Measurements from ENCODE around the gene GLMN. TPM values are rescaled to one million over a fixed set of nuclear protein-coding genes. Genes with fewer than 3 reads are reported as not detected.

Gene GLMN, protein sequence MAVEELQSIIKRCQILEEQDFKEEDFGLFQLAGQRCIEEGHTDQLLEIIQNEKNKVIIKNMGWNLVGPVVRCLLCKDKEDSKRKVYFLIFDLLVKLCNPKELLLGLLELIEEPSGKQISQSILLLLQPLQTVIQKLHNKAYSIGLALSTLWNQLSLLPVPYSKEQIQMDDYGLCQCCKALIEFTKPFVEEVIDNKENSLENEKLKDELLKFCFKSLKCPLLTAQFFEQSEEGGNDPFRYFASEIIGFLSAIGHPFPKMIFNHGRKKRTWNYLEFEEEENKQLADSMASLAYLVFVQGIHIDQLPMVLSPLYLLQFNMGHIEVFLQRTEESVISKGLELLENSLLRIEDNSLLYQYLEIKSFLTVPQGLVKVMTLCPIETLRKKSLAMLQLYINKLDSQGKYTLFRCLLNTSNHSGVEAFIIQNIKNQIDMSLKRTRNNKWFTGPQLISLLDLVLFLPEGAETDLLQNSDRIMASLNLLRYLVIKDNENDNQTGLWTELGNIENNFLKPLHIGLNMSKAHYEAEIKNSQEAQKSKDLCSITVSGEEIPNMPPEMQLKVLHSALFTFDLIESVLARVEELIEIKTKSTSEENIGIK
- 6.1 TPM in 2 replicates for total RNA-seq

DNA sequence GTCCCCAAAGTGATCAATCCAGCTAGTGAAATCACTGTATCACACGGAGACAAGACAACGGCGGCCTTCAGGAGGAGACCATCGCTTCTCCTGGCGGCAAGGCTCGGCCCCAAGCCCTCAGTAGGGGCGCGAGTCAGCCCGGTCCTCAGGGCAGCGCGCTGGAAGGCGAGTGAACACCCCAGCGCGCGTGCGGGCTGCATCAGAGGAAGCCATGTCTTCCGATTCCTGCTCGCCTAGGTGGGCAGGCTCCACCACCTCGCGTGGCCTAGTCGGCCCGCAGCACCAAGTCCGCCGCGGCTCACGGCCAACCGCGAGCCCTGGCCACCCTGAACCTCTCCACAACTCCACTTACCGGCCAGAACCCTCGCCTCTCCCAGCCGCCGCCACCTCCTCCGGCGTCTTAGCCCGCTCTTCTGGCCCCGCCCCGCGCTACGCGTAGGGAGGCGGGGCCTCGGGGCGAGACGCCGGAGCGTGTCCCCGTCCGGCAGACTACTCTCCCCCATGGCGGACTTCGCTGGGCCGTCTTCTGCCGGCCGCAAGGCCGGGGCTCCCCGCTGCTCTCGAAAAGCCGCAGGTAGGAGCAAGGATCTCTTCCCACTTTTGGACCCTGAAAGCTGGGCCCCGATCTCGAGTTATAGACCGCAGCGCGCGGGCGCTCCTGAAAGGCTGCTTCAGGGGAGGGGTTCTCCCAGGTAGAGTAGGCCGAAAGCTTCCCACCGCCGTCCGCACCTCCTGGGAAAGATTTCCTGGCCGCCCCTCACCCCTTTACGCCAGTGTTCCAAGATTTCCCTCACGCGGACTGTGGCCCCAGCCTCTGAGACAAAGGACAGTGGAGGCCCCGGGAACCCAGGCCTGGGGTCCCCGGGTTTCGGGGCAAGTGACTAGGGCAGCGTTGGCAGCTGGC, at the start of gene GLMN, which contains the start of gene RPAP2:
Gene GLMN (minus strand): TSS at position 415 of the 904 bp plus-strand sequence. CDS start 988 bp downstream, outside the sequence.
Gene RPAP2 (plus strand): TSS at position 487 of the 904 bp plus-strand sequence. CDS start 15 bp downstream, at position 502.

DNA sequence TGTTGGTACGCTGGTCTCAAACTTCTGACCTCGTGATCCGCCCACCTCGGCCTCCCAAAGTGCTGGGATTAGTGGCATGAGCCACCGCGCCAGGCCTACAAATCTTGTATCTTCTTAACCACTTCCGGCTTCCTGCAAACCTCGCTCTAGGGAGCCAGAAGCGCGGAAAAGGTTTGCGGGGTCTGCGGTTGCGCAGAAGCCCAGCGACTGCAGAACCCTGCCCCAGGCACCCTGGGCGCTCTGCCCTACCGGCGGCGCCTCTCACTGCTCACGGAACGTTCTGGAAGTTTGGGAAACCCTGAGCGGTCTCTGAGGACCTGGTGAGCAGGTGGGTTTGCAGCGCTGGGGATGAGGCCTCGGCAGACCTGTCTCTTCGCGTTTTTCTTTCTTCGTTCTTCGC, 81.1 kb downstream of the GLMN start, which contains the start of gene C1orf146:
Gene C1orf146 (plus strand): TSS at position 195 of the 400 bp plus-strand sequence. CDS start 13,506 bp downstream, outside the sequence.

Other genes starting within 250 kb of the GLMN start
- gene SETSIP, start 223.6 kb downstream of the GLMN start, total RNA-seq = not detected in 2 replicates
- gene BTBD8, start 218.6 kb downstream of the GLMN start, total RNA-seq = 2.1 and 3.3 TPM in 2 replicates
- not detected in 2 replicates for gene C1orf146, start 81.1 kb downstream of the GLMN start, total RNA-seq
- gene RPAP2, start 72 bp upstream of the GLMN start, total RNA-seq = 4.3 and 5.4 TPM in 2 replicates
- gene GFI1, start 187.9 kb upstream of the GLMN start, total RNA-seq = 0.06 and 0.10 TPM in 2 replicates

All from cardiac ventricle fibroblast (primary cell).